HCT116 (cell line): ENCODE data around the gene SLC25A19. TPM values are rescaled to one million over a fixed set of nuclear protein-coding genes. Genes with fewer than 3 reads are reported as not detected.
A peak's percentile ranks its signal among the peaks of the same experiment; 100 is the strongest.

ENCODE experiments used
- ATAC-seq: fragments of 200-7000 bp; cut with Tn5 transposase; 2 replicates; pipeline ENCODE4 v1.9.1; 2020; ENCODE audit warnings: mild to moderate bottlenecking, moderate library complexity
- BruUV-seq: library from RNA; stranded (reverse); fragments of 400-500 nt; replicated peaks from 2 replicates; lab custom pipeline; 2021; lab: Mats Ljungman, UMichigan
- CTCF ChIA-PET: fragments of 300-600 bp; sonication (Branson Sonifier 250); formaldehyde crosslinking; loops from one replicate; lab custom pipeline; 2021; ENCODE audit warnings: antibody characterized with exemption; lab: Charles Lee
- POLR2A ChIA-PET: fragments of 300-600, 350-600 bp; sonication (Branson Sonifier 250); formaldehyde crosslinking; loops from one replicate; lab custom pipeline; 2021; ENCODE audit warnings: antibody characterized with exemption; lab: Charles Lee
- RAD21 ChIA-PET, 2 experiments: fragments of 300-600 bp; sonication (Branson Sonifier 250); formaldehyde crosslinking; loops; one replicate each; lab custom pipeline; 2023; ENCODE audit warnings: low total read pairs in 2 of 2; ENCODE audit not compliant: uncharacterized antibody in 2 of 2, unreplicated experiment in 2 of 2, low non-redundant PET in 1 of 2; lab: Charles Lee
- DNase-seq: peaks from one replicate; pipeline ENCODE4 v3.0.0-alpha.2; 2010; ENCODE audit warnings: low read depth, low spot score
- H2AFZ ChIP-seq: fragments of 200-600 bp; shearing (Covaris generic), sonication (generic); 2 replicates; pipeline ENCODE4 v1.6.1; 2017; ENCODE audit warnings: low read depth, mixed run types, mixed read lengths, antibody characterized with exemption, low read length; ENCODE audit not compliant: poor library complexity, severe bottlenecking
- H3K27ac ChIP-seq: 2 replicates; pipeline ENCODE4 v1.5.1; 2012; ENCODE audit warnings: low read depth, low read length
- H3K27me3 ChIP-seq: fragments of 200-600 bp; sonication (generic); 2 replicates; pipeline ENCODE4 v1.6.1; 2016; ENCODE audit warnings: mixed run types, low read length, mixed read lengths; ENCODE audit not compliant: insufficient read depth
- H3K36me3 ChIP-seq, 2 experiments: fragments of 200-500 bp in 1 of 2; fragments of 200-600 bp in 1 of 2; sonication (Bioruptor generic) in 1 of 2; sonication (generic) in 1 of 2; 2 replicates each; pipeline versions ENCODE4 v1.5.1 to v1.6.1; 2014 to 2016; ENCODE audit warnings: low read length in 2 of 2, inconsistent platforms in 1 of 2, mixed read lengths in 1 of 2, mixed run types in 1 of 2; ENCODE audit not compliant: insufficient read depth in 2 of 2, control insufficient read depth in 1 of 2
- H3K4me1 ChIP-seq, 2 experiments: fragments of 200-600 bp in 1 of 2; sonication (generic) in 1 of 2; 2 replicates each; pipeline versions ENCODE4 v1.5.1 to v1.6.1; 2012 to 2017; ENCODE audit warnings: low read length in 2 of 2, inconsistent platforms in 1 of 2, mild to moderate bottlenecking in 1 of 2, mixed read lengths in 1 of 2, mixed run types in 1 of 2, moderate library complexity in 1 of 2; ENCODE audit not compliant: insufficient read depth in 2 of 2, control insufficient read depth in 1 of 2
- H3K4me2 ChIP-seq: fragments of 200-600 bp; sonication (generic); 2 replicates; pipeline ENCODE4 v1.6.1; 2017; ENCODE audit warnings: mixed run types, low read length, mixed read lengths
- H3K4me3 ChIP-seq, 2 experiments: fragments of 200-600 bp in 1 of 2; sonication (generic) in 1 of 2; replicated peaks in 1 of 2; 2 replicates each; pipeline ENCODE4 v1.5.1; 2011 to 2016; ENCODE audit warnings: low read length in 2 of 2, control low read depth in 1 of 2, low read depth in 1 of 2, mild to moderate bottlenecking in 1 of 2, mixed read lengths in 1 of 2, mixed run types in 1 of 2
- H3K79me2 ChIP-seq: fragments of 200-600 bp; sonication (generic); 2 replicates; pipeline ENCODE4 v1.6.1; 2017; ENCODE audit warnings: mild to moderate bottlenecking, mixed run types, low read length, moderate library complexity, mixed read lengths; ENCODE audit not compliant: insufficient read depth
- H3K9ac ChIP-seq: fragments of 200-600 bp; sonication (generic); 2 replicates; pipeline ENCODE4 v1.6.1; 2016; ENCODE audit warnings: low read length, mixed read lengths
- H3K9me2 ChIP-seq: fragments of 200-600 bp; sonication (generic), shearing (Covaris generic); 2 replicates; pipeline ENCODE4 v1.6.1; 2017; ENCODE audit warnings: mixed run types, mild to moderate bottlenecking, moderate library complexity; ENCODE audit not compliant: insufficient read depth
- H3K9me3 ChIP-seq, 2 experiments: fragments of 200-500 bp in 1 of 2; fragments of 200-600 bp in 1 of 2; sonication (Bioruptor generic) in 1 of 2; sonication (generic) in 1 of 2; 2 replicates each; pipeline ENCODE4 v1.6.1; 2014 to 2017; ENCODE audit warnings: low read length in 2 of 2, mixed read lengths in 2 of 2, inconsistent platforms in 1 of 2, low read depth in 1 of 2, mild to moderate bottlenecking in 1 of 2, mixed run types in 1 of 2, moderate library complexity in 1 of 2; ENCODE audit not compliant: control insufficient read depth in 1 of 2, insufficient read depth in 1 of 2
- H4K20me1 ChIP-seq: fragments of 200-600 bp; sonication (generic), shearing (Covaris generic); 2 replicates; pipeline ENCODE4 v1.6.1; 2017; ENCODE audit warnings: mixed run types, mild to moderate bottlenecking, moderate library complexity; ENCODE audit not compliant: insufficient read depth
- CBX3 ChIP-seq: IDR thresholded peaks from 2 replicates; pipeline ENCODE4 v1.6.1; 2012; ENCODE audit warnings: low read depth
- EZH2 ChIP-seq: fragments of 200-600 bp; sonication (generic); IDR thresholded peaks from 2 replicates; pipeline ENCODE4 v1.6.1; 2017; ENCODE audit warnings: antibody characterized with exemption, mixed run types
- FOSL1 ChIP-seq: IDR thresholded peaks from 2 replicates; pipeline ENCODE4 v1.6.1; 2012; ENCODE audit warnings: low read depth
- RAD21 ChIP-seq: IDR thresholded peaks from 2 replicates; pipeline ENCODE4 v1.6.1; 2012; ENCODE audit warnings: low read depth, mild to moderate bottlenecking
- SRF ChIP-seq: IDR thresholded peaks from 2 replicates; pipeline ENCODE4 v1.6.1; 2012; ENCODE audit warnings: low read depth
- TCF7L2 ChIP-seq: IDR thresholded peaks from 2 replicates; pipeline ENCODE4 v1.7.0; 2011; ENCODE audit warnings: borderline replicate concordance, inconsistent platforms; ENCODE audit not compliant: insufficient read depth, insufficient read length; ENCODE audit errors: extremely low read depth
- YY1 ChIP-seq: IDR thresholded peaks from 2 replicates; pipeline ENCODE4 v1.6.1; 2011; ENCODE audit warnings: low read length, low read depth, moderate library complexity, mild to moderate bottlenecking; ENCODE audit not compliant: insufficient replicate concordance; ENCODE audit errors: extremely low read depth
- ZNF274 ChIP-seq: fragments of 200-500 bp; sonication (Bioruptor generic); IDR thresholded peaks from 2 replicates; pipeline ENCODE4 v1.6.1; 2014; ENCODE audit warnings: mild to moderate bottlenecking, low read depth, low read length, inconsistent platforms
- intact Hi-C: fragments of 100-400 bp; cut with micrococcal nuclease; formaldehyde crosslinking; loops from 2 replicates; pipeline ENCODE4 v1.10.0; 2022
- total RNA-seq: library from RNA; stranded (reverse); gene quantifications from one replicate; pipeline ENCODE4 v1.2.1, GENCODE V29; 2021; ENCODE audit not compliant: unreplicated experiment
- TF ChIP-seq, protein P1 (sequence below): IDR thresholded peaks from 2 replicates; pipeline ENCODE4 v1.6.1; 2011; ENCODE audit warnings: mild to moderate bottlenecking, low read length, moderate library complexity; ENCODE audit not compliant: insufficient replicate concordance; ENCODE audit errors: extremely low read depth
- TF ChIP-seq, protein P2 (sequence below): IDR thresholded peaks from 2 replicates; pipeline ENCODE4 v1.6.1; 2012
- TF ChIP-seq, protein P3 (sequence below), 3 experiments: fragments of 200-600 bp in 1 of 3; sonication (generic) in 1 of 3; IDR thresholded peaks in 2 of 3; conservative IDR thresholded peaks in 1 of 3; 2 replicates each; pipeline ENCODE4 v1.5.1; 2012 to 2017; ENCODE audit warnings: low read depth in 2 of 3, low read length in 2 of 3, antibody characterized with exemption in 1 of 3, borderline replicate concordance in 1 of 3, control low read depth in 1 of 3, mild to moderate bottlenecking in 1 of 3, mixed read lengths in 1 of 3, mixed run types in 1 of 3, moderate library complexity in 1 of 3; ENCODE audit not compliant: insufficient read depth in 1 of 3
- TF ChIP-seq, protein P4 (sequence below): IDR thresholded peaks from 2 replicates; pipeline ENCODE4 v1.6.1; 2012

The SLC25A19 gene
- total RNA-seq, 1 experiment from 2014 or later = 38.7 TPM

DNA sequence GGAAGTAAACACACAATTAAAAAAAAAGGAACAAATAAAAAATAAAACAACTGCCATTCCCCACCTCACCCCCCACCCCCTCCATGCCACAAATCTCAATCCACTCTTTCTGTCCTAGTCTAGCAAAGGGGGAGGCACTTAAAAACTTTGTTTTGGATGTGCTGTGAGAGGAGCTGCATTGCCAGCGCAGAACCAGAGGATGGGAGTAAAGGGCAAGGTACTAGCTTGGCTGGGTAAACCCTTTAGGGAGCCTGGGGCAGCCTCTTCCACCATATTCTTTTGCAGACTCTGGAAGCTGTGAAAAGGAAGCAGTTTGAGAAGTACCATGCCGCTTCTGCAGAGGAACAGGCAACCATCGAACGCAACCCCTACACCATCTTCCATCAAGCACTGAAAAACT, 26.2 kb downstream of the SLC25A19 start:
- RAD21 ChIA-PET = interaction anchor here in 1 of 2 experiments (0.8 to 1.2 kb wide), 3 partner anchors 8 to 149 kb away, joined by 3 to 5 read pairs (median 3); partner anchors contain the start of genes GRB2 and MIF4GD
- BruUV-seq = no TSS peak
- POLR2A ChIA-PET = interaction anchor here (0.7 to 2.6 kb wide), 2 partner anchors 26 to 436 kb away, joined by 3 to 13 read pairs; partner anchors contain the start of gene SLC25A19

More for the DNA sequence above, 26.2 kb downstream of the SLC25A19 start:
- no peak overlapping the region for H2AFZ ChIP-seq
- H3K9ac ChIP-seq = peak overlapping the region; percentile 92
- peak overlapping the region; percentile 83 to 97 for H3K4me3 ChIP-seq
- no peak for DNase-seq
- H3K9me2 ChIP-seq = no peaks in the 10 kb centered on the region
- intact Hi-C loops = loop anchor here (10.0 kb wide), 1 partner anchor 148 kb away; no protein-coding TSS in a partner anchor
- TF ChIP-seq, protein P1, sequence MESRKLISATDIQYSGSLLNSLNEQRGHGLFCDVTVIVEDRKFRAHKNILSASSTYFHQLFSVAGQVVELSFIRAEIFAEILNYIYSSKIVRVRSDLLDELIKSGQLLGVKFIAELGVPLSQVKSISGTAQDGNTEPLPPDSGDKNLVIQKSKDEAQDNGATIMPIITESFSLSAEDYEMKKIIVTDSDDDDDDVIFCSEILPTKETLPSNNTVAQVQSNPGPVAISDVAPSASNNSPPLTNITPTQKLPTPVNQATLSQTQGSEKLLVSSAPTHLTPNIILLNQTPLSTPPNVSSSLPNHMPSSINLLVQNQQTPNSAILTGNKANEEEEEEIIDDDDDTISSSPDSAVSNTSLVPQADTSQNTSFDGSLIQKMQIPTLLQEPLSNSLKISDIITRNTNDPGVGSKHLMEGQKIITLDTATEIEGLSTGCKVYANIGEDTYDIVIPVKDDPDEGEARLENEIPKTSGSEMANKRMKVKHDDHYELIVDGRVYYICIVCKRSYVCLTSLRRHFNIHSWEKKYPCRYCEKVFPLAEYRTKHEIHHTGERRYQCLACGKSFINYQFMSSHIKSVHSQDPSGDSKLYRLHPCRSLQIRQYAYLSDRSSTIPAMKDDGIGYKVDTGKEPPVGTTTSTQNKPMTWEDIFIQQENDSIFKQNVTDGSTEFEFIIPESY = no peak
- TF ChIP-seq SRF (no peak), EZH2 (no peak), TCF7L2 (no peak), FOSL1 (no peak), RAD21 (peak; percentile 21; the same call in 1 of the 2 replicates), CBX3 (no peak), ZNF274 (no peak), YY1 (no peak)
- TF ChIP-seq, protein P2, sequence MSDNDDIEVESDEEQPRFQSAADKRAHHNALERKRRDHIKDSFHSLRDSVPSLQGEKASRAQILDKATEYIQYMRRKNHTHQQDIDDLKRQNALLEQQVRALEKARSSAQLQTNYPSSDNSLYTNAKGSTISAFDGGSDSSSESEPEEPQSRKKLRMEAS = no peak
- TF ChIP-seq, protein P3, sequence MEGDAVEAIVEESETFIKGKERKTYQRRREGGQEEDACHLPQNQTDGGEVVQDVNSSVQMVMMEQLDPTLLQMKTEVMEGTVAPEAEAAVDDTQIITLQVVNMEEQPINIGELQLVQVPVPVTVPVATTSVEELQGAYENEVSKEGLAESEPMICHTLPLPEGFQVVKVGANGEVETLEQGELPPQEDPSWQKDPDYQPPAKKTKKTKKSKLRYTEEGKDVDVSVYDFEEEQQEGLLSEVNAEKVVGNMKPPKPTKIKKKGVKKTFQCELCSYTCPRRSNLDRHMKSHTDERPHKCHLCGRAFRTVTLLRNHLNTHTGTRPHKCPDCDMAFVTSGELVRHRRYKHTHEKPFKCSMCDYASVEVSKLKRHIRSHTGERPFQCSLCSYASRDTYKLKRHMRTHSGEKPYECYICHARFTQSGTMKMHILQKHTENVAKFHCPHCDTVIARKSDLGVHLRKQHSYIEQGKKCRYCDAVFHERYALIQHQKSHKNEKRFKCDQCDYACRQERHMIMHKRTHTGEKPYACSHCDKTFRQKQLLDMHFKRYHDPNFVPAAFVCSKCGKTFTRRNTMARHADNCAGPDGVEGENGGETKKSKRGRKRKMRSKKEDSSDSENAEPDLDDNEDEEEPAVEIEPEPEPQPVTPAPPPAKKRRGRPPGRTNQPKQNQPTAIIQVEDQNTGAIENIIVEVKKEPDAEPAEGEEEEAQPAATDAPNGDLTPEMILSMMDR (IDR thresholded peaks at IDR 0.05 in 2 of 3, conservative IDR thresholded peaks at IDR 0.05 in 1 of 3; ENCODE audit: borderline replicate concordance in 1 of 3, insufficient read depth in 1 of 3, low read depth in 2 of 3, low read length in 2 of 3) = peak in 2 of 3 experiments; percentile 20 to 38; a peak in 3 of 6 replicates
- TF ChIP-seq, protein P4, sequence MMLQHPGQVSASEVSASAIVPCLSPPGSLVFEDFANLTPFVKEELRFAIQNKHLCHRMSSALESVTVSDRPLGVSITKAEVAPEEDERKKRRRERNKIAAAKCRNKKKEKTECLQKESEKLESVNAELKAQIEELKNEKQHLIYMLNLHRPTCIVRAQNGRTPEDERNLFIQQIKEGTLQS = no peak
- TF ChIP-seq, all 23 proteins: peak for 2
- Histone ChIP-seq H3K27me3 (no peaks in the 10 kb centered on the region), H3K36me3 (peaks cover 18 to 39% of the 10 kb centered on the region in 2 experiments; a peak in 3 of 4 replicates), H3K4me1 (peaks cover 17 to 35% of the 10 kb centered on the region in 2 experiments), H3K4me2 (peak overlapping the region; percentile 97), H3K27ac (no peak overlapping the region), H3K79me2 (peaks cover 61% of the 10 kb centered on the region), H4K20me1 (no peaks in the 10 kb centered on the region), H3K9me3 (no peaks in the 10 kb centered on the region)
- CTCF ChIA-PET = interaction anchor here (1.0 to 5.8 kb wide), 5 partner anchors 7 to 149 kb away, joined by 3 to 42 read pairs (median 4); partner anchors contain the start of genes GRB2, MIF4GD and SLC25A19
- ATAC-seq = no peak
